ENCODE measurements around the gene FYN. TPM values are rescaled to one million over a fixed set of nuclear protein-coding genes. Genes with fewer than 3 reads are reported as not detected.

The FYN gene
- total and polyA plus RNA-seq, 2 donors from 2014 or later: 34.5 to 52.4 TPM

GRCh38 chr6:111782887-111783466, 90.3 kb downstream of the FYN start:
- no peak for TF ChIP-seq CTCF (IDR thresholded peaks at IDR 0.05; ENCODE audit: borderline replicate concordance, extremely low read depth, insufficient read depth)
- DNase-seq (no peak), FAIRE-seq (no peak)
- intact Hi-C loops (cut with DNase I): no loop called here
- H3K4me3 ChIP-seq (ENCODE audit: low read length in 3 of 3): no peak overlapping the region
- H3K4me1 ChIP-seq (ENCODE audit: control insufficient read depth in 2 of 3, insufficient read depth in 2 of 3, low read depth in 1 of 3, low read length in 3 of 3): peaks cover 0 to 3% (median 2%) of the 10 kb centered on the region in 3 donors
- H3K9me3 ChIP-seq (ENCODE audit: control insufficient read depth in 2 of 3, insufficient read depth in 1 of 3, low read length in 3 of 3): no peaks in the 10 kb centered on the region
- H3K27me3 ChIP-seq (ENCODE audit: control insufficient read depth, insufficient read depth, low read length): no peaks in the 10 kb centered on the region
- H3K9ac ChIP-seq (ENCODE audit: low read length in 3 of 3): no peak overlapping the region
- H3K36me3 ChIP-seq (ENCODE audit: control insufficient read depth in 2 of 3, insufficient read depth in 3 of 3, low read length in 3 of 3): no peaks in the 10 kb centered on the region
- no peak overlapping the region for H3K27ac ChIP-seq (ENCODE audit: low read depth in 2 of 2, low read length in 2 of 2)

- Histone ChIP-seq H3K27ac (ENCODE audit: low read depth in 2 of 2, low read length in 2 of 2) (no peak overlapping the region), H3K27me3 (ENCODE audit: control insufficient read depth, insufficient read depth, low read length) (no peaks in the 10 kb centered on the region), H3K4me3 (ENCODE audit: low read length in 3 of 3) (no peak overlapping the region), H3K9ac (ENCODE audit: low read length in 3 of 3) (no peak overlapping the region), H3K9me3 (ENCODE audit: control insufficient read depth in 2 of 3, insufficient read depth in 1 of 3, low read length in 3 of 3) (no peaks in the 10 kb centered on the region), H3K4me1 (ENCODE audit: control insufficient read depth in 2 of 3, insufficient read depth in 2 of 3, low read depth in 1 of 3, low read length in 3 of 3) (peaks cover 0 to 3% (median 2%) of the 10 kb centered on the region in 3 donors), H3K36me3 (ENCODE audit: control insufficient read depth in 2 of 3, insufficient read depth in 3 of 3, low read length in 3 of 3) (no peaks in the 10 kb centered on the region)
- no peak for DNase-seq
- no peak for TF ChIP-seq CTCF (IDR thresholded peaks at IDR 0.05; ENCODE audit: borderline replicate concordance, extremely low read depth, insufficient read depth)
- intact Hi-C loops (cut with DNase I): no loop called here
- no peak for FAIRE-seq
Observed at GRCh38 chr6:111782192-111782809, 91.0 kb downstream of the FYN start.

GRCh38 chr6:111781041-111781708, 92.1 kb downstream of the FYN start:
- FAIRE-seq: no peak

More at GRCh38 chr6:111781041-111781708, 92.1 kb downstream of the FYN start:
- H3K4me3 ChIP-seq (ENCODE audit: low read length in 3 of 3): no peak overlapping the region
- no peak for TF ChIP-seq CTCF (IDR thresholded peaks at IDR 0.05; ENCODE audit: borderline replicate concordance, extremely low read depth, insufficient read depth)
- no peaks in the 10 kb centered on the region for H3K27me3 ChIP-seq (ENCODE audit: control insufficient read depth, insufficient read depth, low read length)
- DNase-seq: no peak
- H3K4me1 ChIP-seq (ENCODE audit: control insufficient read depth in 2 of 3, insufficient read depth in 2 of 3, low read depth in 1 of 3, low read length in 3 of 3): peaks cover 0 to 4% (median 2%) of the 10 kb centered on the region in 3 donors
- no peak overlapping the region for H3K27ac ChIP-seq (ENCODE audit: low read depth in 2 of 2, low read length in 2 of 2)
- no peaks in the 10 kb centered on the region for H3K36me3 ChIP-seq (ENCODE audit: control insufficient read depth in 2 of 3, insufficient read depth in 3 of 3, low read length in 3 of 3)
- no peaks in the 10 kb centered on the region for H3K9me3 ChIP-seq (ENCODE audit: control insufficient read depth in 2 of 3, insufficient read depth in 1 of 3, low read length in 3 of 3)
- no peak overlapping the region for H3K9ac ChIP-seq (ENCODE audit: low read length in 3 of 3)
- intact Hi-C loops (cut with DNase I): no loop called here
